Measurements from ENCODE around the gene ZNF232. TPM values are rescaled to one million over a fixed set of nuclear protein-coding genes. Genes with fewer than 3 reads are reported as not detected.
"Not testable (repeated sequence)": the region's sequence is repeated elsewhere in the genome, so short reads cannot be mapped to it uniquely, and the experiment has no call there.

Gene ZNF232
- 11.3 and 12.6 TPM in 2 replicates for total RNA-seq

GRCh38 chr17:5111402-5112204 lies at the start of gene ZNF232:
ZNF232 (minus strand) TSS chr17:5111878; CDS start chr17:5111822, 56 bp downstream.
- intact Hi-C loops (cut with micrococcal nuclease), result loop anchor here (1.0 to 5.0 kb wide), 6 partner anchors 33 to 209 kb away; partner anchors contain the start of genes CAMTA2, CHRNE, SPAG7 and ZFP3

GRCh38 chr17:5160702-5161101 lies 49.0 kb upstream of the ZNF232 start:
- intact Hi-C loops (cut with micrococcal nuclease), result not testable (repeated sequence)

GRCh38 chr17:5146122-5146521 lies 34.4 kb upstream of the ZNF232 start:
- intact Hi-C loops (cut with micrococcal nuclease), result not testable (repeated sequence)

GRCh38 chr17:5142877-5143276 lies 31.2 kb upstream of the ZNF232 start:
- intact Hi-C loops (cut with micrococcal nuclease), result not testable (repeated sequence)

GRCh38 chr17:5139458-5139732 lies 27.7 kb upstream of the ZNF232 start:
- intact Hi-C loops (cut with micrococcal nuclease), result no loop called here

GRCh38 chr17:5138616-5139457 lies 27.2 kb upstream of the ZNF232 start:
- intact Hi-C loops (cut with micrococcal nuclease), result no loop called here

- intact Hi-C loops (cut with micrococcal nuclease), result not testable (repeated sequence)
Measured at GRCh38 chr17:5138198-5138544, 26.5 kb upstream of the ZNF232 start.

- intact Hi-C loops (cut with micrococcal nuclease), result not testable (repeated sequence)
Measured at GRCh38 chr17:5137511-5138197, 26.0 kb upstream of the ZNF232 start.

- intact Hi-C loops (cut with micrococcal nuclease), result not testable (repeated sequence)
Measured at GRCh38 chr17:5136580-5137412, 25.1 kb upstream of the ZNF232 start.

- intact Hi-C loops (cut with micrococcal nuclease), result no loop called here
Measured at GRCh38 chr17:5135726-5136579, 24.3 kb upstream of the ZNF232 start.

GRCh38 chr17:5135131-5135712 lies 23.5 kb upstream of the ZNF232 start:
- intact Hi-C loops (cut with micrococcal nuclease), result not testable (repeated sequence)

- intact Hi-C loops (cut with micrococcal nuclease), result not testable (repeated sequence)
Measured at GRCh38 chr17:5134571-5134970, 22.9 kb upstream of the ZNF232 start.

GRCh38 chr17:5133961-5134360 lies 22.3 kb upstream of the ZNF232 start:
- intact Hi-C loops (cut with micrococcal nuclease), result not testable (repeated sequence)

GRCh38 chr17:5133311-5133710 lies 21.6 kb upstream of the ZNF232 start:
- intact Hi-C loops (cut with micrococcal nuclease), result no loop called here

GRCh38 chr17:5132503-5133225 lies 21.0 kb upstream of the ZNF232 start:
- intact Hi-C loops (cut with micrococcal nuclease), result not testable (repeated sequence)

GRCh38 chr17:5131799-5132502 lies 20.3 kb upstream of the ZNF232 start:
- intact Hi-C loops (cut with micrococcal nuclease), result not testable (repeated sequence)

- intact Hi-C loops (cut with micrococcal nuclease), result no loop called here
Measured at GRCh38 chr17:5131146-5131715, 19.6 kb upstream of the ZNF232 start.

GRCh38 chr17:5130687-5131086 lies 19.0 kb upstream of the ZNF232 start:
- intact Hi-C loops (cut with micrococcal nuclease), result not testable (repeated sequence)

Measured in T-helper 1 cell treated with Interleukin-12 subunit alpha and Interleukin-12 subunit beta and Interleukin-4 antibody, amounts not matched to agents 30 ng/mL and 1 ng/mL, for 36 hours (primary cell).